HEK293 (cell line): Measurements from ENCODE around the gene PLB1.

Experiments
- CTCF ChIA-PET: fragments of 350-600 bp; formaldehyde crosslinking; extraction: SDS; loops from one replicate; lab custom pipeline; 2021; ENCODE audit warnings: antibody characterized with exemption; lab: Yijun Ruan, JAX
- POLR2A ChIA-PET: fragments of 300-600 bp; formaldehyde crosslinking; extraction: SDS; loops from one replicate; lab custom pipeline; 2020; ENCODE audit warnings: antibody characterized with exemption, inconsistent platforms; lab: Yijun Ruan, JAX
- H3K27ac ChIP-seq: fragments of 200-500 bp; sonication (Bioruptor generic); 2 replicates; pipeline ENCODE4 v1.5.1; 2014; ENCODE audit warnings: low read depth, low read length, control low read depth, inconsistent platforms; ENCODE audit errors: extremely low read depth
- H3K36me3 ChIP-seq, 2 experiments: fragments of 200-500 bp in 1 of 2; sonication (Bioruptor generic) in 1 of 2; 1 replicate in 1 of 2; 2 replicates in 1 of 2; pipeline ENCODE4 v1.5.1; 2014 to 2017; ENCODE audit warnings: inconsistent platforms in 2 of 2, low read length in 2 of 2; ENCODE audit not compliant: control insufficient read depth in 2 of 2, insufficient read depth in 1 of 2
- H3K4me1 ChIP-seq: fragments of 200-500 bp; sonication (Bioruptor generic); 2 replicates; pipeline ENCODE4 v1.5.1; 2014; ENCODE audit warnings: mild to moderate bottlenecking, low read length, inconsistent platforms; ENCODE audit not compliant: control insufficient read depth, insufficient read depth
- H3K4me3 ChIP-seq: 2 replicates; pipeline ENCODE4 v1.5.1; 2011; ENCODE audit warnings: low read depth, mild to moderate bottlenecking, control low read depth, low read length, moderate library complexity
- H3K9me3 ChIP-seq: fragments of 200-500 bp; sonication (Bioruptor generic); 2 replicates; pipeline ENCODE4 v1.5.1; 2014; ENCODE audit warnings: low read depth, low read length, inconsistent platforms; ENCODE audit not compliant: control insufficient read depth, insufficient read depth
- KLF7 ChIP-seq: fragments of 450-650 bp; formaldehyde crosslinking; IDR thresholded peaks from 2 replicates; pipeline ENCODE4 v1.5.1; 2016; ENCODE audit warnings: missing biosample characterization, missing genetic modification characterization, borderline replicate concordance
- MEIS1 ChIP-seq: sonication (generic); formaldehyde crosslinking; IDR thresholded peaks from 2 replicates; pipeline ENCODE4 v1.8.1; 2022; ENCODE audit warnings: missing genetic modification reagents, mild to moderate bottlenecking, borderline replicate concordance
- MYNN ChIP-seq: fragments of 450-650 bp; formaldehyde crosslinking; IDR thresholded peaks from 2 replicates; pipeline ENCODE4 v1.5.1; 2016; ENCODE audit warnings: missing biosample characterization, missing genetic modification characterization, borderline replicate concordance
- MZF1 ChIP-seq: fragments of 450-650 bp; formaldehyde crosslinking; IDR thresholded peaks from 2 replicates; pipeline ENCODE4 v1.5.1; 2017; ENCODE audit warnings: missing biosample characterization, missing genetic modification characterization, borderline replicate concordance
- REPIN1 ChIP-seq: fragments of 450-650 bp; formaldehyde crosslinking; IDR thresholded peaks from 2 replicates; pipeline ENCODE4 v1.5.1; 2017; ENCODE audit warnings: missing biosample characterization, missing genetic modification characterization, low read depth
- SP2 ChIP-seq: fragments of 450-650 bp; formaldehyde crosslinking; IDR thresholded peaks from 2 replicates; pipeline ENCODE4 v1.5.1; 2016; ENCODE audit warnings: missing biosample characterization, missing genetic modification characterization
- SP7 ChIP-seq: fragments of 450-650 bp; formaldehyde crosslinking; IDR thresholded peaks from 2 replicates; pipeline ENCODE4 v1.5.1; 2016; ENCODE audit warnings: missing biosample characterization, missing genetic modification characterization
- ZBTB48 ChIP-seq: fragments of 450-650 bp; formaldehyde crosslinking; IDR thresholded peaks from 2 replicates; pipeline ENCODE4 v1.5.1; 2016; ENCODE audit warnings: missing biosample characterization, missing genetic modification characterization
- ZNF112 ChIP-seq: fragments of 450-650 bp; formaldehyde crosslinking; IDR thresholded peaks from 2 replicates; pipeline ENCODE4 v1.5.0; 2017; ENCODE audit warnings: missing biosample characterization, missing genetic modification characterization
- ZNF132 ChIP-seq: fragments of 450-650 bp; formaldehyde crosslinking; IDR thresholded peaks from 2 replicates; pipeline ENCODE4 v1.5.1; 2017; ENCODE audit warnings: missing biosample characterization, missing genetic modification characterization, borderline replicate concordance
- ZNF138 ChIP-seq: fragments of 450-650 bp; formaldehyde crosslinking; IDR thresholded peaks from 2 replicates; pipeline ENCODE4 v1.5.1; 2016; ENCODE audit warnings: missing biosample characterization, missing genetic modification characterization, borderline replicate concordance
- ZNF169 ChIP-seq: fragments of 450-650 bp; formaldehyde crosslinking; IDR thresholded peaks from 2 replicates; pipeline ENCODE4 v1.5.1; 2016; ENCODE audit warnings: missing biosample characterization, missing genetic modification characterization
- ZNF221 ChIP-seq: fragments of 450-650 bp; formaldehyde crosslinking; IDR thresholded peaks from 2 replicates; pipeline ENCODE4 v1.5.1; 2017; ENCODE audit warnings: missing biosample characterization, missing genetic modification characterization, borderline replicate concordance
- ZNF24 ChIP-seq: fragments of 450-650 bp; formaldehyde crosslinking; IDR thresholded peaks from 2 replicates; pipeline ENCODE4 v1.5.1; 2016; ENCODE audit warnings: missing biosample characterization, missing genetic modification characterization
- ZNF394 ChIP-seq: fragments of 450-650 bp; formaldehyde crosslinking; IDR thresholded peaks from 2 replicates; pipeline ENCODE4 v1.5.1; 2016; ENCODE audit warnings: missing biosample characterization, missing genetic modification characterization, mild to moderate bottlenecking, moderate library complexity, borderline replicate concordance
- ZNF416 ChIP-seq: fragments of 450-650 bp; formaldehyde crosslinking; IDR thresholded peaks from 2 replicates; pipeline ENCODE4 v1.5.1; 2016; ENCODE audit warnings: missing biosample characterization, missing genetic modification characterization
- ZNF501 ChIP-seq: fragments of 450-650 bp; formaldehyde crosslinking; IDR thresholded peaks from 2 replicates; pipeline ENCODE4 v1.5.1; 2016; ENCODE audit warnings: missing biosample characterization, missing genetic modification characterization
- ZNF510 ChIP-seq: fragments of 450-650 bp; formaldehyde crosslinking; IDR thresholded peaks from 2 replicates; pipeline ENCODE4 v1.5.1; 2018; ENCODE audit warnings: mild to moderate bottlenecking, missing genetic modification characterization, missing biosample characterization; ENCODE audit not compliant: insufficient replicate concordance
- ZNF521 ChIP-seq: fragments of 450-650 bp; formaldehyde crosslinking; IDR thresholded peaks from 2 replicates; pipeline ENCODE4 v1.5.1; 2017; ENCODE audit warnings: missing biosample characterization, mild to moderate bottlenecking, missing genetic modification characterization
- ZNF529 ChIP-seq: fragments of 450-650 bp; formaldehyde crosslinking; IDR thresholded peaks from 2 replicates; pipeline ENCODE4 v1.5.1; 2017; ENCODE audit warnings: missing genetic modification characterization, missing biosample characterization; ENCODE audit not compliant: insufficient replicate concordance
- ZNF558 ChIP-seq: fragments of 450-650 bp; formaldehyde crosslinking; IDR thresholded peaks from 2 replicates; pipeline ENCODE4 v1.5.1; 2016; ENCODE audit warnings: missing biosample characterization, missing genetic modification characterization
- ZNF560 ChIP-seq: fragments of 450-650 bp; formaldehyde crosslinking; IDR thresholded peaks from 2 replicates; pipeline ENCODE4 v1.5.1; 2017; ENCODE audit warnings: missing biosample characterization, missing genetic modification characterization, borderline replicate concordance
- ZNF561 ChIP-seq: fragments of 450-650 bp; IDR thresholded peaks from 2 replicates; pipeline ENCODE4 v1.5.1; 2018; ENCODE audit warnings: missing biosample characterization, missing genetic modification characterization, borderline replicate concordance
- ZNF623 ChIP-seq: fragments of 450-650 bp; formaldehyde crosslinking; IDR thresholded peaks from 2 replicates; pipeline ENCODE4 v1.5.1; 2016; ENCODE audit warnings: missing biosample characterization, missing genetic modification characterization
- ZNF658 ChIP-seq: fragments of 450-650 bp; formaldehyde crosslinking; IDR thresholded peaks from 2 replicates; pipeline ENCODE4; 2016; ENCODE audit warnings: missing biosample characterization, missing genetic modification characterization
- ZNF670 ChIP-seq: fragments of 450-650 bp; formaldehyde crosslinking; IDR thresholded peaks from 2 replicates; pipeline ENCODE4 v1.5.1; 2016; ENCODE audit warnings: missing biosample characterization, missing genetic modification characterization, low read depth
- ZNF768 ChIP-seq: fragments of 450-650 bp; formaldehyde crosslinking; IDR thresholded peaks from 2 replicates; pipeline ENCODE4 v1.5.1; 2018; ENCODE audit warnings: missing biosample characterization, mild to moderate bottlenecking, missing genetic modification characterization
- ZNF776 ChIP-seq: fragments of 450-650 bp; formaldehyde crosslinking; IDR thresholded peaks from 2 replicates; pipeline ENCODE4 v1.5.0; 2017; ENCODE audit warnings: missing biosample characterization, missing genetic modification characterization, borderline replicate concordance
- TF ChIP-seq, protein P1 (sequence below): fragments of 450-650 bp; formaldehyde crosslinking; IDR thresholded peaks from 2 replicates; pipeline ENCODE4 v1.5.1; 2017; ENCODE audit warnings: missing biosample characterization, missing genetic modification characterization
- TF ChIP-seq, protein P2 (sequence below): sonication (generic); formaldehyde crosslinking; IDR thresholded peaks from 2 replicates; pipeline ENCODE4 v1.8.1; 2022; ENCODE audit warnings: mild to moderate bottlenecking, moderate library complexity, missing genetic modification reagents
- TF ChIP-seq, protein P3 (sequence below): fragments of 450-650 bp; formaldehyde crosslinking; IDR thresholded peaks from 2 replicates; pipeline ENCODE4 v1.5.1; 2016; ENCODE audit warnings: missing biosample characterization, missing genetic modification characterization, low read depth

The PLB1 gene

DNA sequence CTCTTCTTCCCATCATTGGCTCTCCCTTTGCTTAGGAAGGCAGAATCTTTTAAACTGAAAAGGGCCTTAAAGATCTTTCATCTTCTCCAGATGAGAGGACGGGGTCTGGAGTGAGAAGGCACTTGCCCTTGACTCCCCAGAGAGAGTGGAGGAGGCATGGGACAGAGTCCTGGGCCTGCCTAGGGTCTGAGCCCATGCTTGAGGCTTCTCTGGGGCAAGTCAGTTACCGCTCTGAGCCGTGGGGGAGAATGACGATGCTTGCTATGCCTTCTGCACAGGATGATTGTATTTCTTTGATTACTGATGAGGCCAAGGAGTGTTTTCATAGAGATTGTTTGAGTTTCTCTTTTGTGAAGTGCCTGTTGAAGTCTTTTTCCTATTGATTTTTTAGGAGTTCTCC lies 921 bp downstream of the PLB1 start (continued):
- TF ChIP-seq ZNF138 (tag by site-specific recombination) (no peak), MZF1 (tag by site-specific recombination) (no peak), ZNF658 (tag by site-specific recombination) (no peak)

DNA sequence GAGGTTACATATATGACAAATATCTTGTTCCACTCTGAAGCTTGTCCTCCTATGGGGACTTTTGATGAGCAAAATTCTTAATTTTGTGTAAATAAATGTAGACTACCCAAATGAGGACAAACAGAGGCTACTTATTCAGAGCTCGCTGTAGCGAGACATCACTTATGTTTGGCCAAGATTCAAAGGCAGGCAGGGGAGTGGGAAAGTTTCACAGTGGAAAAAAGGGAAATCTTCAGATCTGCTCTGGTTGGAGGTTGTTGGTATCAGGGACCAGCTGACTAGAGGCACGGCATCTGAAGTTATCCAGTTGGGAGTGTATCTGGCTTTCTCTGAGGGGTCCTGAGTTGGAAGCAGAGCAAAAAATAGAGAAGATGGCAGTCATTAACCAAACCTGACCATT lies 1.3 kb downstream of the PLB1 start:
- Histone ChIP-seq H3K4me3 (no peak overlapping the region), H3K4me1 (no peaks in the 10 kb centered on the region), H3K36me3 (no peaks in the 10 kb centered on the region), H3K27ac (no peak overlapping the region), H3K9me3 (no peaks in the 10 kb centered on the region)
- no peak for TF ChIP-seq ZBTB48
- no peak for TF ChIP-seq ZNF112 (tag by site-specific recombination)
- TF ChIP-seq ZNF521 = no peak
- TF ChIP-seq REPIN1 = no peak
- TF ChIP-seq, protein P1, sequence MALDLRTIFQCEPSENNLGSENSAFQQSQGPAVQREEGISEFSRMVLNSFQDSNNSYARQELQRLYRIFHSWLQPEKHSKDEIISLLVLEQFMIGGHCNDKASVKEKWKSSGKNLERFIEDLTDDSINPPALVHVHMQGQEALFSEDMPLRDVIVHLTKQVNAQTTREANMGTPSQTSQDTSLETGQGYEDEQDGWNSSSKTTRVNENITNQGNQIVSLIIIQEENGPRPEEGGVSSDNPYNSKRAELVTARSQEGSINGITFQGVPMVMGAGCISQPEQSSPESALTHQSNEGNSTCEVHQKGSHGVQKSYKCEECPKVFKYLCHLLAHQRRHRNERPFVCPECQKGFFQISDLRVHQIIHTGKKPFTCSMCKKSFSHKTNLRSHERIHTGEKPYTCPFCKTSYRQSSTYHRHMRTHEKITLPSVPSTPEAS (tag by site-specific recombination) = no peak
- TF ChIP-seq ZNF132 (tag by site-specific recombination) = no peak
- no peak for TF ChIP-seq ZNF169 (tag by site-specific recombination)
- no peak for TF ChIP-seq ZNF416
- TF ChIP-seq SP2 = no peak
- TF ChIP-seq, protein P2, sequence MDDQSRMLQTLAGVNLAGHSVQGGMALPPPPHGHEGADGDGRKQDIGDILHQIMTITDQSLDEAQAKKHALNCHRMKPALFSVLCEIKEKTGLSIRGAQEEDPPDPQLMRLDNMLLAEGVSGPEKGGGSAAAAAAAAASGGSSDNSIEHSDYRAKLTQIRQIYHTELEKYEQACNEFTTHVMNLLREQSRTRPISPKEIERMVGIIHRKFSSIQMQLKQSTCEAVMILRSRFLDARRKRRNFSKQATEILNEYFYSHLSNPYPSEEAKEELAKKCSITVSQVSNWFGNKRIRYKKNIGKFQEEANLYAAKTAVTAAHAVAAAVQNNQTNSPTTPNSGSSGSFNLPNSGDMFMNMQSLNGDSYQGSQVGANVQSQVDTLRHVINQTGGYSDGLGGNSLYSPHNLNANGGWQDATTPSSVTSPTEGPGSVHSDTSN = no peak
- POLR2A ChIA-PET = no interaction called here
- CTCF ChIA-PET = no interaction called here

DNA sequence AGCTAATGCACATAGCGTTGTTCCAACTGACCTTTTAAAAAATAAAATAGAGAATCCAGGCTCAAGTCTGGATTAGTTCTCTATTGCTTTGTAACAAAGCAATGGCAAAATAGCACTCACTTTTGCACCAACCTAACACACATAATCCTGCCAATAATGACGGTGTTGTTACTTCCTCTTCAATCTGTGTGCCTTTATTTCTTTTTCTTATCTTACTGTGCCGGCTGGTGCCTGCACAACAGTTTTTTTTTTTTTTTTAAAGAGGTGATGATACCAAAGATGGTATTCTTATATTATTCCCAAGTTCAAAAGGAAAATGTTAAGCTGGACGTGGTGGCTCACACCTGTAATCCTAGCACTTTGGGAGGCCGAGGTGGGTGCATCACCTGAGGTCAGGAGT lies 3.4 kb downstream of the PLB1 start:
- CTCF ChIA-PET = interaction anchor here (0.6 to 0.8 kb wide), 4 partner anchors 17 to 1220 kb away, joined by 4 to 6 read pairs (median 4); no protein-coding TSS in a partner anchor

DNA sequence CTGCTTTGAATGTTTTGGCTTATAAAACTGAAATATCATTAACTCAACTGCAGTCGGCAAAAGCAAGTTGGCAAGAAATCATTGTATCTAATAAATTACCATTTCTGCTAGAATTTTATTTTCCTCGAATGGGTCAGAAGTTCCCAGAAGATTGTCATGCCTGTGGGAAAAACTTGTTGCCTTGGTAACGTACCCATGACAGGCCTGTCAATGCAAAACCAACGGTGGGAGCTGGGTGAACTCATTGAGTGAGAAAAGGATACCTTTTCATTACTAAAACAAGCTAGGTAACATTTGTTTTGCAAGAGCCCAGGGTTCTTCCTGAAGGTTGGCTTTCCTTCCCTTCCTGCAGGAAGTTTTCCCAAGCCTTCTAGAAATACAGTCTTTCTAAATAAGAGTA lies 9.5 kb downstream of the PLB1 start:
- ChIA-PET POLR2A (no interaction called here), CTCF (no interaction called here)
- H3K27ac ChIP-seq = no peak overlapping the region
- no peaks in the 10 kb centered on the region for H3K36me3 ChIP-seq
- no peaks in the 10 kb centered on the region for H3K4me1 ChIP-seq
- H3K4me3 ChIP-seq = no peak overlapping the region
- H3K9me3 ChIP-seq = no peaks in the 10 kb centered on the region
- no peak for TF ChIP-seq ZNF558
- TF ChIP-seq ZNF623 (tag by site-specific recombination) = no peak
- no peak for TF ChIP-seq ZNF776 (tag by site-specific recombination)
- TF ChIP-seq, protein P3, sequence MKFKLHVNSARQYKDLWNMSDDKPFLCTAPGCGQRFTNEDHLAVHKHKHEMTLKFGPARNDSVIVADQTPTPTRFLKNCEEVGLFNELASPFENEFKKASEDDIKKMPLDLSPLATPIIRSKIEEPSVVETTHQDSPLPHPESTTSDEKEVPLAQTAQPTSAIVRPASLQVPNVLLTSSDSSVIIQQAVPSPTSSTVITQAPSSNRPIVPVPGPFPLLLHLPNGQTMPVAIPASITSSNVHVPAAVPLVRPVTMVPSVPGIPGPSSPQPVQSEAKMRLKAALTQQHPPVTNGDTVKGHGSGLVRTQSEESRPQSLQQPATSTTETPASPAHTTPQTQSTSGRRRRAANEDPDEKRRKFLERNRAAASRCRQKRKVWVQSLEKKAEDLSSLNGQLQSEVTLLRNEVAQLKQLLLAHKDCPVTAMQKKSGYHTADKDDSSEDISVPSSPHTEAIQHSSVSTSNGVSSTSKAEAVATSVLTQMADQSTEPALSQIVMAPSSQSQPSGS (tag by site-specific recombination) = no peak
- TF ChIP-seq ZNF221 (tag by site-specific recombination) = no peak
- no peak for TF ChIP-seq ZNF561
- no peak for TF ChIP-seq ZNF768 (tag by site-specific recombination)
- TF ChIP-seq MEIS1 (CRISPR knock-in tag) = no peak
- TF ChIP-seq SP7 = no peak
- no peak for TF ChIP-seq ZNF394 (tag by site-specific recombination)
- TF ChIP-seq ZNF670 (tag by site-specific recombination) = no peak

More for the DNA sequence above, 3.4 kb downstream of the PLB1 start:
- H3K4me3 ChIP-seq = no peak overlapping the region
- TF ChIP-seq KLF7 (tag by site-specific recombination) = no peak
- TF ChIP-seq MYNN (tag by site-specific recombination) = no peak
- TF ChIP-seq ZNF501 = no peak
- no peak for TF ChIP-seq ZNF521
- no peak for TF ChIP-seq ZNF510 (tag by site-specific recombination)
- no peak for TF ChIP-seq ZNF529 (tag by site-specific recombination)
- no peak for TF ChIP-seq ZNF24
- TF ChIP-seq ZNF560 (tag by site-specific recombination) = no peak
- TF ChIP-seq, all 188 proteins: peak for 0
- H3K27ac ChIP-seq = no peak overlapping the region
- H3K4me1 ChIP-seq = no peaks in the 10 kb centered on the region
- POLR2A ChIA-PET = interaction anchor here (0.7 kb wide), 1 partner anchor 344 kb away, joined by 3 read pairs; no protein-coding TSS in a partner anchor
- H3K36me3 ChIP-seq = no peaks in the 10 kb centered on the region
- no peaks in the 10 kb centered on the region for H3K9me3 ChIP-seq
